ENCODE results near the gene ADNP. TPM values are rescaled to one million over a fixed set of nuclear protein-coding genes. Genes with fewer than 3 reads are reported as not detected.

Gene ADNP
- total and polyA plus RNA-seq, 2 experiments from 2014 or later, result 95.0 to 106 TPM

DNA sequence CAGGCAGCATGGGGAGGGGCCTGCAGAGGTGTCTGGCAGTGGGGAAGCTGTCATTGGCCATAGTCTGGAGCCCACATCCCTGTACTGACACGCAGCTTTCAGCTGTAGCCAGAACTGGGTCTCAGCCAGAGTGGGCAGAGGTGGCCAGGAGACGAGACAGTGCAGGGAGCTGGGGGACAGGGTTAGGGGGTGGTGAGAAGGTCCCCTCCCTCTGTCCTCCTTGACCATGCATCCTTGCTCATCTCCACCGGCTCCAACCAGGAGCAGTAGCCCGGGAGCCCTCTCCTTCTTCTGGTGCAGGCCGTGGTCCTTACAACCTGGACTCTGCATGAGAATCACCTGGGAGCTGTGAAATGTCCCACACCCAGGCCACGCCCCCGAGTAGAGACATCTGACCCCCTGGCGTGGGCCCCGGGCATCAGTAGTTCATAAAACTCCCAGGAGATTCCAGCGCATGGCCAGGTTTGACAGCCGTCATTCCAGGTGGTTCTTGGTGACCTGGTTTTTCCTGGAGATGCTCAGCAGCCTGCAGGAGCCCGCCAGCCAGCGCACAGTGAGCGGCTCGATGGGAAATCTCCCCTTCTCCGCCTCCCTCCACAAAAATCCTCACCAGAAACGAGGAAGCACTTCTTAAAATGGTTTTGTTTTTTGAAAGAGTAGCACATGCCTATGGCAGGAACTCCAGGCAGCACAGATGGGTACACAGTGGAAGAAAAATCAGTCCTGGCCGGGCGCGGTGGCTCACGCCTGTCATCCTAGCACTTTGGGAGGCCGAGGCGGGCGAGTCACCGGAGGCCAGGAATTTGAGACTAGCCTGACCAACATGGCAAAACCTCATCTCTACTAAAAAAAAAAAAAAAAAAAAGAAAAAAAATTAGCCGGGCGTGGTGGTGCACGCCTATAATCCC, 56.2 kb downstream of the ADNP start:
- TF ChIP-seq, protein P1, sequence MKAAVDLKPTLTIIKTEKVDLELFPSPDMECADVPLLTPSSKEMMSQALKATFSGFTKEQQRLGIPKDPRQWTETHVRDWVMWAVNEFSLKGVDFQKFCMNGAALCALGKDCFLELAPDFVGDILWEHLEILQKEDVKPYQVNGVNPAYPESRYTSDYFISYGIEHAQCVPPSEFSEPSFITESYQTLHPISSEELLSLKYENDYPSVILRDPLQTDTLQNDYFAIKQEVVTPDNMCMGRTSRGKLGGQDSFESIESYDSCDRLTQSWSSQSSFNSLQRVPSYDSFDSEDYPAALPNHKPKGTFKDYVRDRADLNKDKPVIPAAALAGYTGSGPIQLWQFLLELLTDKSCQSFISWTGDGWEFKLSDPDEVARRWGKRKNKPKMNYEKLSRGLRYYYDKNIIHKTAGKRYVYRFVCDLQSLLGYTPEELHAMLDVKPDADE (IDR thresholded peaks at IDR 0.05), result no peak
- TF ChIP-seq CREB1 (CRISPR knock-in tag; IDR thresholded peaks at IDR 0.05; ENCODE audit: low read depth), result no peak
- no peak for TF ChIP-seq EZH2 (IDR thresholded peaks at IDR 0.05; ENCODE audit: low read depth, unreplicated experiment)
- TF ChIP-seq STAT1 (IDR thresholded peaks at IDR 0.05; ENCODE audit: unreplicated experiment), result no peak
- no peak for TF ChIP-seq EZH2phosphoT487 (IDR thresholded peaks at IDR 0.05; ENCODE audit: unreplicated experiment)
- TF ChIP-seq, protein P2, sequence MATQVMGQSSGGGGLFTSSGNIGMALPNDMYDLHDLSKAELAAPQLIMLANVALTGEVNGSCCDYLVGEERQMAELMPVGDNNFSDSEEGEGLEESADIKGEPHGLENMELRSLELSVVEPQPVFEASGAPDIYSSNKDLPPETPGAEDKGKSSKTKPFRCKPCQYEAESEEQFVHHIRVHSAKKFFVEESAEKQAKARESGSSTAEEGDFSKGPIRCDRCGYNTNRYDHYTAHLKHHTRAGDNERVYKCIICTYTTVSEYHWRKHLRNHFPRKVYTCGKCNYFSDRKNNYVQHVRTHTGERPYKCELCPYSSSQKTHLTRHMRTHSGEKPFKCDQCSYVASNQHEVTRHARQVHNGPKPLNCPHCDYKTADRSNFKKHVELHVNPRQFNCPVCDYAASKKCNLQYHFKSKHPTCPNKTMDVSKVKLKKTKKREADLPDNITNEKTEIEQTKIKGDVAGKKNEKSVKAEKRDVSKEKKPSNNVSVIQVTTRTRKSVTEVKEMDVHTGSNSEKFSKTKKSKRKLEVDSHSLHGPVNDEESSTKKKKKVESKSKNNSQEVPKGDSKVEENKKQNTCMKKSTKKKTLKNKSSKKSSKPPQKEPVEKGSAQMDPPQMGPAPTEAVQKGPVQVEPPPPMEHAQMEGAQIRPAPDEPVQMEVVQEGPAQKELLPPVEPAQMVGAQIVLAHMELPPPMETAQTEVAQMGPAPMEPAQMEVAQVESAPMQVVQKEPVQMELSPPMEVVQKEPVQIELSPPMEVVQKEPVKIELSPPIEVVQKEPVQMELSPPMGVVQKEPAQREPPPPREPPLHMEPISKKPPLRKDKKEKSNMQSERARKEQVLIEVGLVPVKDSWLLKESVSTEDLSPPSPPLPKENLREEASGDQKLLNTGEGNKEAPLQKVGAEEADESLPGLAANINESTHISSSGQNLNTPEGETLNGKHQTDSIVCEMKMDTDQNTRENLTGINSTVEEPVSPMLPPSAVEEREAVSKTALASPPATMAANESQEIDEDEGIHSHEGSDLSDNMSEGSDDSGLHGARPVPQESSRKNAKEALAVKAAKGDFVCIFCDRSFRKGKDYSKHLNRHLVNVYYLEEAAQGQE (IDR thresholded peaks at IDR 0.05; ENCODE audit: unreplicated experiment), result no peak
- TF ChIP-seq ZNF462 (CRISPR knock-in tag; IDR thresholded peaks at IDR 0.05), result no peak
- TF ChIP-seq ZNF331 (CRISPR knock-in tag; IDR thresholded peaks at IDR 0.05; ENCODE audit: low read depth), result no peak
- TF ChIP-seq ZNF114 (CRISPR knock-in tag; IDR thresholded peaks at IDR 0.05), result no peak
- no peak for TF ChIP-seq NANOG (IDR thresholded peaks at IDR 0.05; ENCODE audit: borderline replicate concordance)
- TF ChIP-seq JUNB (IDR thresholded peaks at IDR 0.05; ENCODE audit: unreplicated experiment), result no peak
- TF ChIP-seq POLR2AphosphoS5 (IDR thresholded peaks at IDR 0.05; ENCODE audit: low read depth), result no peak
- TF ChIP-seq, protein P3, sequence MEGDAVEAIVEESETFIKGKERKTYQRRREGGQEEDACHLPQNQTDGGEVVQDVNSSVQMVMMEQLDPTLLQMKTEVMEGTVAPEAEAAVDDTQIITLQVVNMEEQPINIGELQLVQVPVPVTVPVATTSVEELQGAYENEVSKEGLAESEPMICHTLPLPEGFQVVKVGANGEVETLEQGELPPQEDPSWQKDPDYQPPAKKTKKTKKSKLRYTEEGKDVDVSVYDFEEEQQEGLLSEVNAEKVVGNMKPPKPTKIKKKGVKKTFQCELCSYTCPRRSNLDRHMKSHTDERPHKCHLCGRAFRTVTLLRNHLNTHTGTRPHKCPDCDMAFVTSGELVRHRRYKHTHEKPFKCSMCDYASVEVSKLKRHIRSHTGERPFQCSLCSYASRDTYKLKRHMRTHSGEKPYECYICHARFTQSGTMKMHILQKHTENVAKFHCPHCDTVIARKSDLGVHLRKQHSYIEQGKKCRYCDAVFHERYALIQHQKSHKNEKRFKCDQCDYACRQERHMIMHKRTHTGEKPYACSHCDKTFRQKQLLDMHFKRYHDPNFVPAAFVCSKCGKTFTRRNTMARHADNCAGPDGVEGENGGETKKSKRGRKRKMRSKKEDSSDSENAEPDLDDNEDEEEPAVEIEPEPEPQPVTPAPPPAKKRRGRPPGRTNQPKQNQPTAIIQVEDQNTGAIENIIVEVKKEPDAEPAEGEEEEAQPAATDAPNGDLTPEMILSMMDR (conservative IDR thresholded peaks at IDR 0.05; ENCODE audit: low read depth in 2 of 2), result no peak
- no peak overlapping the region for H3K4me2 ChIP-seq
- ATAC-seq, result no peak
- H3K9me2 ChIP-seq (ENCODE audit: insufficient read depth), result no peaks in the 10 kb centered on the region
- no peak overlapping the region for H3K4me3 ChIP-seq
- no peak overlapping the region for H2AFZ ChIP-seq
- H3K27me3 ChIP-seq (ENCODE audit: insufficient read depth), result no peaks in the 10 kb centered on the region
- Mint-ChIP-seq H3K9me3 (no peaks in the 10 kb centered on the region; the same call in 2 of the 3 replicates), H3K27ac (no peak overlapping the region), H3K4me1 (peaks cover 42% of the 10 kb centered on the region), H3K4me3 (no peak overlapping the region), H3K36me3 (ENCODE audit: low read depth) (peaks cover 23% of the 10 kb centered on the region), H3K27me3 (ENCODE audit: insufficient read depth, low read depth, poor library complexity) (peaks cover 30% of the 10 kb centered on the region)
- peaks cover 4% of the 10 kb centered on the region; the same call in 1 of the 2 replicates for H3F3A ChIP-seq (replicated peaks; ENCODE audit: low read depth)
- H3K79me2 ChIP-seq (replicated peaks; ENCODE audit: insufficient read depth), result no peaks in the 10 kb centered on the region; the same call in 1 of the 2 replicates
- no peaks in the 10 kb centered on the region for H4K20me1 ChIP-seq (replicated peaks; ENCODE audit: insufficient read depth)
- peaks cover 15% of the 10 kb centered on the region for H3K4me1 ChIP-seq (ENCODE audit: insufficient read depth)
- no peak overlapping the region for H3K27ac ChIP-seq (ENCODE audit: low read depth)
- DNase-seq (ENCODE audit: low spot score), result no peak
- H3K36me3 ChIP-seq (ENCODE audit: insufficient read depth), result no peaks in the 10 kb centered on the region
